ENCODE results near the gene MRPL14. TPM values are rescaled to one million over a fixed set of nuclear protein-coding genes. Genes with fewer than 3 reads are reported as not detected.

Gene MRPL14
- total RNA-seq, 1 donor from 2014 or later = 67.3 TPM

GRCh38 chr6:44067173-44068139, 59.8 kb downstream of the MRPL14 start:
- peaks cover 9% of the 10 kb centered on the region for H3K4me1 Mint-ChIP-seq (ENCODE audit: low read depth)
- no peaks in the 10 kb centered on the region for H3K9me3 Mint-ChIP-seq
- no peak for DNase-seq (ENCODE audit: low spot score)
- no peak overlapping the region for H3K27ac Mint-ChIP-seq
- H3K27me3 Mint-ChIP-seq (ENCODE audit: low read depth) = no peaks in the 10 kb centered on the region
- H3K4me3 Mint-ChIP-seq (ENCODE audit: low read depth) = no peak overlapping the region
- intact Hi-C loops (cut with micrococcal nuclease) = no loop called here
- no peaks in the 10 kb centered on the region for H3K36me3 Mint-ChIP-seq (ENCODE audit: low read depth)

- Mint-ChIP-seq H3K27me3 (ENCODE audit: low read depth) (no peaks in the 10 kb centered on the region), H3K4me3 (ENCODE audit: low read depth) (no peak overlapping the region), H3K36me3 (ENCODE audit: low read depth) (no peaks in the 10 kb centered on the region), H3K9me3 (no peaks in the 10 kb centered on the region), H3K4me1 (ENCODE audit: low read depth) (peaks cover 6% of the 10 kb centered on the region), H3K27ac (no peak overlapping the region)
- DNase-seq (ENCODE audit: low spot score) = no peak
- intact Hi-C loops (cut with micrococcal nuclease) = no loop called here
Measured at GRCh38 chr6:44066394-44067172, 60.7 kb downstream of the MRPL14 start.

- DNase-seq (ENCODE audit: low spot score) = no peak
- H3K36me3 Mint-ChIP-seq (ENCODE audit: low read depth) = no peaks in the 10 kb centered on the region
- intact Hi-C loops (cut with micrococcal nuclease) = no loop called here
- peaks cover 6% of the 10 kb centered on the region for H3K4me1 Mint-ChIP-seq (ENCODE audit: low read depth)
- H3K9me3 Mint-ChIP-seq = no peaks in the 10 kb centered on the region
- no peak overlapping the region for H3K4me3 Mint-ChIP-seq (ENCODE audit: low read depth)
- H3K27ac Mint-ChIP-seq = no peak overlapping the region
- H3K27me3 Mint-ChIP-seq (ENCODE audit: low read depth) = no peaks in the 10 kb centered on the region
Measured at GRCh38 chr6:44065443-44066140, 61.7 kb downstream of the MRPL14 start.

- Mint-ChIP-seq H3K4me1 (ENCODE audit: low read depth) (peaks cover 6% of the 10 kb centered on the region), H3K36me3 (ENCODE audit: low read depth) (no peaks in the 10 kb centered on the region), H3K27me3 (ENCODE audit: low read depth) (no peaks in the 10 kb centered on the region), H3K9me3 (no peaks in the 10 kb centered on the region), H3K27ac (peak overlapping the region; percentile 6), H3K4me3 (ENCODE audit: low read depth) (no peak overlapping the region)
- no peak for DNase-seq (ENCODE audit: low spot score)
- intact Hi-C loops (cut with micrococcal nuclease) = loop anchor here (1.0 kb wide), 1 partner anchor 8 kb away; no protein-coding TSS in a partner anchor
Measured at GRCh38 chr6:44064948-44065272, 62.3 kb downstream of the MRPL14 start.

- DNase-seq (ENCODE audit: low spot score) = no peak
- Mint-ChIP-seq H3K9me3 (no peaks in the 10 kb centered on the region), H3K36me3 (ENCODE audit: low read depth) (no peaks in the 10 kb centered on the region), H3K27me3 (ENCODE audit: low read depth) (no peaks in the 10 kb centered on the region), H3K4me1 (ENCODE audit: low read depth) (peaks cover 7% of the 10 kb centered on the region), H3K4me3 (ENCODE audit: low read depth) (no peak overlapping the region), H3K27ac (peak overlapping the region; percentile 6)
- intact Hi-C loops (cut with micrococcal nuclease) = loop anchor here (1.0 kb wide), 1 partner anchor 9 kb away; no protein-coding TSS in a partner anchor
Measured at GRCh38 chr6:44064089-44064947, 62.9 kb downstream of the MRPL14 start.

GRCh38 chr6:44063561-44064059, 63.6 kb downstream of the MRPL14 start:
- Mint-ChIP-seq H3K27me3 (ENCODE audit: low read depth) (no peaks in the 10 kb centered on the region), H3K4me3 (ENCODE audit: low read depth) (no peak overlapping the region), H3K4me1 (ENCODE audit: low read depth) (peaks cover 14% of the 10 kb centered on the region), H3K36me3 (ENCODE audit: low read depth) (no peaks in the 10 kb centered on the region), H3K27ac (no peak overlapping the region), H3K9me3 (no peaks in the 10 kb centered on the region)
- intact Hi-C loops (cut with micrococcal nuclease) = loop anchor here (1.0 kb wide), 1 partner anchor 10 kb away; no protein-coding TSS in a partner anchor
- DNase-seq (ENCODE audit: low spot score) = no peak

Other genes with a start within 250 kb of the MRPL14 start
- gene TMEM63B, start 102 bp upstream of the MRPL14 start, total RNA-seq = 20.3 and 23.6 TPM in 2 replicates
- 0.09 and 0.30 TPM in 2 replicates for gene CAPN11, start 31.4 kb upstream of the MRPL14 start, total RNA-seq
- gene MYMX, start 89.5 kb upstream of the MRPL14 start, total RNA-seq = not detected in 2 replicates
- 125 and 134 TPM in 2 replicates for gene SLC29A1, start 96.1 kb upstream of the MRPL14 start, total RNA-seq
- 2,402 and 2,404 TPM in 2 replicates for gene HSP90AB1, start 119.6 kb upstream of the MRPL14 start, total RNA-seq
- gene SLC35B2, start 130.1 kb upstream of the MRPL14 start, total RNA-seq = 27.6 and 29.6 TPM in 2 replicates
- gene NFKBIE, start 138.1 kb upstream of the MRPL14 start, total RNA-seq = 23.8 and 25.1 TPM in 2 replicates
- gene TMEM151B, start 143.0 kb upstream of the MRPL14 start, total RNA-seq = 0.05 TPM in 1 of 2 replicates, not detected in the other
- 21.6 and 22.9 TPM in 2 replicates for gene AARS2, start 185.9 kb upstream of the MRPL14 start, total RNA-seq
- gene SPATS1, start 215.2 kb upstream of the MRPL14 start, total RNA-seq = not detected in 2 replicates